Loucy (cell line): ENCODE results near the gene TJAP1.
A peak's percentile ranks its signal among the peaks of the same experiment; 100 is the strongest.
"Not testable (repeated sequence)": the region's sequence is repeated elsewhere in the genome, so short reads cannot be mapped to it uniquely, and the experiment has no call there.

ENCODE experiments used
- H2AFZ ChIP-seq: fragments of 200-600 bp; sonication (generic); 2 replicates; pipeline ENCODE4 v1.6.0; 2016; ENCODE audit warnings: antibody characterized with exemption, mild to moderate bottlenecking, low read length, moderate library complexity
- H3F3A ChIP-seq: fragments of 200-600 bp; 2 replicates; pipeline ENCODE4 v1.6.0; 2016; ENCODE audit warnings: antibody characterized with exemption, low read depth, mild to moderate bottlenecking
- H3K27me3 ChIP-seq: fragments of 200-600 bp; sonication (generic); 2 replicates; pipeline ENCODE4 v1.6.1; 2014; ENCODE audit warnings: low read length, mild to moderate bottlenecking; ENCODE audit not compliant: insufficient read depth, poor library complexity, severe bottlenecking
- H3K36me3 ChIP-seq: fragments of 200-600 bp; sonication (generic); 2 replicates; pipeline ENCODE4 v1.6.1; 2016; ENCODE audit warnings: low read length; ENCODE audit not compliant: insufficient read depth
- H3K4me1 ChIP-seq: fragments of 200-600 bp; sonication (generic); 2 replicates; pipeline ENCODE4 v1.5.1; 2014; ENCODE audit warnings: low read length, mild to moderate bottlenecking; ENCODE audit not compliant: insufficient read depth, poor library complexity, severe bottlenecking
- H3K4me2 ChIP-seq: fragments of 200-600 bp; sonication (generic); 2 replicates; pipeline ENCODE4 v1.6.0; 2014; ENCODE audit warnings: antibody characterized with exemption, low read length, low read depth, mild to moderate bottlenecking; ENCODE audit not compliant: poor library complexity, severe bottlenecking
- H3K4me3 ChIP-seq: fragments of 200-600 bp; sonication (generic); 2 replicates; pipeline ENCODE4 v1.5.1; 2014; ENCODE audit warnings: low read length, mild to moderate bottlenecking, mixed read lengths; ENCODE audit not compliant: poor library complexity, severe bottlenecking
- H3K79me2 ChIP-seq: fragments of 200-600 bp; sonication (generic); 2 replicates; pipeline ENCODE4 v1.6.1; 2014; ENCODE audit warnings: low read length; ENCODE audit not compliant: insufficient read depth
- H3K9ac ChIP-seq: fragments of 200-600 bp; sonication (generic); 2 replicates; pipeline ENCODE4 v1.6.0; 2014; ENCODE audit warnings: mild to moderate bottlenecking, low read depth, low read length, moderate library complexity; ENCODE audit not compliant: poor library complexity, severe bottlenecking
- H3K9me2 ChIP-seq: fragments of 200-600 bp; sonication (generic); replicated peaks from 2 replicates; pipeline ENCODE4 v1.6.1; 2016; ENCODE audit warnings: low read depth, low read length, mixed read lengths
- H3K9me3 ChIP-seq: fragments of 200-600 bp; sonication (generic); 2 replicates; pipeline ENCODE4 v1.6.1; 2014; ENCODE audit warnings: mild to moderate bottlenecking, antibody characterized with exemption, low read length, low read depth; ENCODE audit not compliant: insufficient read depth
- H4K20me1 ChIP-seq: fragments of 200-600 bp; sonication (generic); 2 replicates; pipeline ENCODE4 v1.6.0; 2014; ENCODE audit warnings: antibody characterized with exemption, low read length, mild to moderate bottlenecking; ENCODE audit not compliant: insufficient read depth, poor library complexity, severe bottlenecking
- EZH2phosphoT487 ChIP-seq: fragments of 200-600 bp; IDR thresholded peaks from 2 replicates; pipeline ENCODE4 v1.6.1; 2018; ENCODE audit warnings: antibody characterized with exemption, mild to moderate bottlenecking, moderate library complexity, borderline replicate concordance
- TF ChIP-seq, protein P1 (sequence below): fragments of 200-600 bp; sonication (generic); conservative IDR thresholded peaks from 2 replicates; pipeline ENCODE4 v1.5.1; 2014; ENCODE audit warnings: mild to moderate bottlenecking, antibody characterized with exemption, low read length

Gene TJAP1

DNA sequence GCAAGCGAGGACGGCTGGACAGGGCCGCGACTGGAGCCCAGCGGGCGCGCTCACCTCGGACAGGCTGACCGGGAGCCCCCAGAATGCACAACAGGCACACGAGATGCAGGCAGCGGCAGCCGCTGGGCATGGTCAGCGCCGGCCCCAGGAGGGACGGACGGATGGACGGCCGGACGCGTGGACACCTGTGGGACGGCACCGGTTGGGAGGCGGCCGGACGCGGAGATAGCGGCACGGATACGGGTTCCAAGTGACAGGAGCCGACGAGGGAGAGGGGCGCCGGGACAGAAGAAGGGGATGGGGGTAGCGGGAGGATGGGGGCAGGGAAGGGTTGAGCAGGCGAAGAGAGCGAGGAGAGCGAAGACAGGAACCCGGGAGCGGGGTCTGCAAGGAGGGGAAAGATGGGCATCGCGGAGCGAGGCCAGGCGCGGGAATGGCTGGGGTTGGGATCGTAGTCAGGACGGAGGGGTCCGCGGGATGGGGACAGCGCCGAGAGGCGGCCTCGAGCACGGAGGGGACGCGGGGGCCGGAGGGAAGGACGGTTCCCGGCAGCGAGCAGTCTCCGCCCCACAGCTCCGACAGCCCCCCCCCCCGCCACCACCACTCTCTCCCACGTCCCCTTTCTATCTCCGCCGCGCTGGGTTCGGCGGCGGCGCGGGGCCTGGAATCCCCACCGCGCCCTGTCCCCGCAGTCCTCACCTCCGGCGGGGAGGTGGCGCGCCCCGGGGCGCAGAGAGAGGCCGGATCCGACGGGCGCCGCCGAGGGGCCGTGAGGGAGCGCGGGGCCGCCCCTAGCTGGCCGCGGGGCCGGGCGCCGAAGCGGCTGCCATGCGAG lies 22.5 kb upstream of the TJAP1 start:
- Histone ChIP-seq H3K27me3 (no peaks in the 10 kb centered on the region), H3K79me2 (no peaks in the 10 kb centered on the region), H3K4me3 (peak overlapping the region; percentile 57), H4K20me1 (no peaks in the 10 kb centered on the region), H3K9ac (no peak overlapping the region), H3K4me1 (no peaks in the 10 kb centered on the region), H2AFZ (peak overlapping the region; percentile 1; the same call in 1 of the 2 replicates), H3K4me2 (peak overlapping the region; percentile 50), H3F3A (no peaks in the 10 kb centered on the region), H3K9me3 (no peaks in the 10 kb centered on the region), H3K36me3 (no peaks in the 10 kb centered on the region), H3K9me2 (no peaks in the 10 kb centered on the region)
- TF ChIP-seq EZH2phosphoT487: no peak
- TF ChIP-seq, protein P1, sequence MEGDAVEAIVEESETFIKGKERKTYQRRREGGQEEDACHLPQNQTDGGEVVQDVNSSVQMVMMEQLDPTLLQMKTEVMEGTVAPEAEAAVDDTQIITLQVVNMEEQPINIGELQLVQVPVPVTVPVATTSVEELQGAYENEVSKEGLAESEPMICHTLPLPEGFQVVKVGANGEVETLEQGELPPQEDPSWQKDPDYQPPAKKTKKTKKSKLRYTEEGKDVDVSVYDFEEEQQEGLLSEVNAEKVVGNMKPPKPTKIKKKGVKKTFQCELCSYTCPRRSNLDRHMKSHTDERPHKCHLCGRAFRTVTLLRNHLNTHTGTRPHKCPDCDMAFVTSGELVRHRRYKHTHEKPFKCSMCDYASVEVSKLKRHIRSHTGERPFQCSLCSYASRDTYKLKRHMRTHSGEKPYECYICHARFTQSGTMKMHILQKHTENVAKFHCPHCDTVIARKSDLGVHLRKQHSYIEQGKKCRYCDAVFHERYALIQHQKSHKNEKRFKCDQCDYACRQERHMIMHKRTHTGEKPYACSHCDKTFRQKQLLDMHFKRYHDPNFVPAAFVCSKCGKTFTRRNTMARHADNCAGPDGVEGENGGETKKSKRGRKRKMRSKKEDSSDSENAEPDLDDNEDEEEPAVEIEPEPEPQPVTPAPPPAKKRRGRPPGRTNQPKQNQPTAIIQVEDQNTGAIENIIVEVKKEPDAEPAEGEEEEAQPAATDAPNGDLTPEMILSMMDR: peak; percentile 23

DNA sequence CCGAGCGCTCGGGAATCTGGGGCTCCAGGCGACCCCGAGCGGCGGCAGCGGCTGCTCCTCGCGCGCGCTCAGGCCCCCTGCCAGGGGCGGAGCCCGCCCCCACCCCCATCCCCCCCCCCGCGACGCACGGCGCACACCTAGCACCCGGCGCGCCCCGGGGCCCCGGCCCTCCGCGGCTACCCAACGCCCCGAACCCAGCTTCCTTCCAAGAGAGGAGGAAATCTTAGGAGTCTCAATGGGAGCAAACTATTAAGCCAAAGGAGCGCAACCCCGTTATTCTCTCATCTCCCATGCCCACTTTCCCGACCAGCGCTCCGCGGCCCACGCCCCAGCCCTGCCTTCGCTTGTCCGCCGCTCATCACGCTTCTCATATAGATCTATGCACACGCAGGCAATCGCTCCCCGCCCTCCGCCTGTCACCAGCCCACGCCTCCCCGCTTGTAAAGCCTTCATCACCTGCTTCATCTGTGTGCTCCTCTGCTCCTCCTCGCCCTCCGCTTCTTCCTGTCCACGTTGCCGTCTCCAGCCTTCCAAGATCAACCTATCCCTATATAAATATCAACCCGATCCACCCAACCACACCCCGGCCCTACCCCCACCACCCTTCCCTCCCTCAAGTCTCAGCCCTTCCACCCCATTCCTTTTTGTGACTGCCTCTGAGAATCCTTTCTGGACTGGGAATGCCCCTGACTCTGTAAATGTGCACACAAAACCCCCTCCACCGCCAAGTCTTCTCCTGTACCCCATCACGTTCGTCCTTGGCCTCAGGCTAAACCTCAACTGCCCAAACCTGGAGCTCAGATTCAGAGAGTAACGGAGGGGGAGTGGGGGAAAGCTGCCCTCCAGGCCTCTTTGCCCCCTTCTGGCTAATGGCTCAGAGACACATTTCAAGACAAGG lies 21.6 kb upstream of the TJAP1 start, which contains the start of gene DLK2:
TSS of gene DLK2 (minus strand) at position 18 of the 898 bp plus-strand sequence. CDS start 723 bp downstream, outside the sequence.
- H3K4me3 ChIP-seq: peak within 1 kb of the TSS; percentile 57
- H4K20me1 ChIP-seq: no peaks in the 10 kb centered on the region
- H3K4me1 ChIP-seq: no peaks in the 10 kb centered on the region
- H3K4me2 ChIP-seq: peak within 1 kb of the TSS; percentile 50
- no peaks in the 10 kb centered on the region for H3K9me2 ChIP-seq
- no peaks in the 10 kb centered on the region for H3K9me3 ChIP-seq
- H3K36me3 ChIP-seq: no peaks in the 10 kb centered on the region
- H3K27me3 ChIP-seq: no peaks in the 10 kb centered on the region
- H3F3A ChIP-seq: no peaks in the 10 kb centered on the region
- no peak within 1 kb of the TSS for H3K9ac ChIP-seq
- no peaks in the 10 kb centered on the region for H3K79me2 ChIP-seq
- TF ChIP-seq, protein P1: no peak
- no peak for TF ChIP-seq EZH2phosphoT487
- H2AFZ ChIP-seq: peak within 1 kb of the TSS; percentile 1; the same call in 1 of the 2 replicates

DNA sequence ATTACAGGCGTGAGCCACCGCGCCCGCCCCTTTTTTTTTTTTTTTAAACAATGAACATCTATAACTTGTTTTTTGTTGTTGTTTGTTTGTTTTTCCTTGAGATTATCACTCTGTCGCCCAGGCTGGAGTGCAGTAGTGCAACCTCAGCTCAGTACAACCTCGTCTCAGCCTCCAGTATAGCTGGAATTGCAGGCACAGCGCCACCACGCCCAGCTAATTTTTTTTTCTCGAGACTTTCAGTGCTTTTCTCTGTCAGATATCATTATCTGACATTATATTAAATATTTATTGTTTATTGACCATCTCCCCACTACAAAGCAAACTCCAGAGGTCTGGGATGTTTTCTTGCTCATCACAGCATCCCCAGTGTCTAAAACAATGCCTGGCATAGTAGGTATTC lies 19.7 kb upstream of the TJAP1 start:
- no peak overlapping the region for H2AFZ ChIP-seq
- no peaks in the 10 kb centered on the region for H3K79me2 ChIP-seq
- no peaks in the 10 kb centered on the region for H3K4me1 ChIP-seq
- no peaks in the 10 kb centered on the region for H3K36me3 ChIP-seq
- no peaks in the 10 kb centered on the region for H3K9me3 ChIP-seq
- no peak overlapping the region for H3K9ac ChIP-seq
- H3F3A ChIP-seq: no peaks in the 10 kb centered on the region
- H3K4me2 ChIP-seq: no peak overlapping the region
- H3K4me3 ChIP-seq: no peak overlapping the region
- H4K20me1 ChIP-seq: no peaks in the 10 kb centered on the region
- TF ChIP-seq, protein P1: no peak
- TF ChIP-seq EZH2phosphoT487: no peak
- no peaks in the 10 kb centered on the region for H3K27me3 ChIP-seq
- H3K9me2 ChIP-seq: no peaks in the 10 kb centered on the region

DNA sequence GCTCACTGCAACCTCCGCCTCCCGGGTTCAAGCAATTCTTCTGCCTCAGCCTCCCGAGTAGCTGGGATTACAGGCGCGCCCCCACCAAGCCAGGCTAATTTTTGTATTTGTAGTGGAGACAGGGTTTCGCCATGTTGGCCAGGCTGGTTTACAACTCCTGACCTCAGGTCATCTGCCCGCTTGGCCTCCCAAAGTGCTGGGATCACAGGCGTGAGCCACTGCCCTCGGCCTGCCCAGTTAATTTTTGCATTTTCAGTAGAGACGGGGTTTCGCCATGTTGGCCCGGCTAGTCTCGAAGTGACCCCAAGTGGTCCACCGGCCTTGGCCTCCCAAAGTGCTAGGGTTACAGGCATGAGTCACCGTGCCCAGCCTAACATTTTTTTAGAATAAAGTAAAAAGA lies 19.2 kb upstream of the TJAP1 start:
- not testable (repeated sequence) for H2AFZ ChIP-seq, H3K9me2 ChIP-seq, H3K36me3 ChIP-seq, H3K27me3 ChIP-seq, H4K20me1 ChIP-seq, H3K4me3 ChIP-seq, H3K4me2 ChIP-seq, H3F3A ChIP-seq, H3K9me3 ChIP-seq, H3K79me2 ChIP-seq, H3K9ac ChIP-seq, H3K4me1 ChIP-seq
